HepG2 (cell line): ENCODE measurements around the gene LRRC45. TPM values are rescaled to one million over a fixed set of nuclear protein-coding genes. Genes with fewer than 3 reads are reported as not detected.

ENCODE experiments used
- HMG20A ChIP-seq: IDR thresholded peaks from 2 replicates; pipeline ENCODE4 v1.6.1; 2016; ENCODE audit warnings: borderline replicate concordance
- MIER2 ChIP-seq: IDR thresholded peaks from 2 replicates; pipeline ENCODE4 v1.6.1; 2016; ENCODE audit warnings: missing biosample characterization, missing genetic modification reagents
- MTA1 ChIP-seq: sonication (generic); formaldehyde crosslinking; IDR thresholded peaks from 2 replicates; pipeline ENCODE4 v1.4.0; 2020; ENCODE audit warnings: missing genetic modification reagents, mild to moderate bottlenecking, borderline replicate concordance
- MXD4 ChIP-seq: IDR thresholded peaks from 2 replicates; pipeline ENCODE4 v1.6.1; 2016; ENCODE audit warnings: mild to moderate bottlenecking, missing biosample characterization, missing genetic modification reagents
- PAWR ChIP-seq: sonication (generic); formaldehyde crosslinking; IDR thresholded peaks from 2 replicates; pipeline ENCODE4 v1.4.0; 2020; ENCODE audit warnings: missing genetic modification reagents, mild to moderate bottlenecking, borderline replicate concordance
- PHF8 ChIP-seq: sonication (generic); formaldehyde crosslinking; IDR thresholded peaks from 2 replicates; pipeline ENCODE4 v1.5.0; 2020; ENCODE audit warnings: missing genetic modification reagents
- RFXAP ChIP-seq: sonication (generic); formaldehyde crosslinking; IDR thresholded peaks from 2 replicates; pipeline ENCODE4 v1.4.0; 2020; ENCODE audit warnings: missing genetic modification reagents, borderline replicate concordance
- SIX1 ChIP-seq: sonication (generic); formaldehyde crosslinking; IDR thresholded peaks from 2 replicates; pipeline ENCODE4 v1.4.0; 2020; ENCODE audit warnings: missing genetic modification reagents, borderline replicate concordance
- SMYD3 ChIP-seq: sonication (generic); formaldehyde crosslinking; IDR thresholded peaks from 2 replicates; pipeline ENCODE4 v1.8.1; 2023; ENCODE audit warnings: mild to moderate bottlenecking, missing genetic modification reagents
- SRF ChIP-seq: IDR thresholded peaks from 2 replicates; pipeline ENCODE4 v1.6.1; 2011; ENCODE audit warnings: mild to moderate bottlenecking, low read depth, low read length, moderate library complexity
- SSRP1 ChIP-seq: IDR thresholded peaks from 2 replicates; pipeline ENCODE4 v1.6.1; 2016; ENCODE audit warnings: control low read depth
- ZFY ChIP-seq: sonication (generic); formaldehyde crosslinking; IDR thresholded peaks from 2 replicates; pipeline ENCODE4 v1.4.0; 2020; ENCODE audit warnings: missing genetic modification reagents
- ZNF441 ChIP-seq: sonication (generic); formaldehyde crosslinking; IDR thresholded peaks from 2 replicates; pipeline ENCODE4 v1.7.0; 2021; ENCODE audit warnings: missing genetic modification reagents, borderline replicate concordance
- ZNF460 ChIP-seq: sonication (generic); formaldehyde crosslinking; IDR thresholded peaks from 2 replicates; pipeline ENCODE4 v1.5.1; 2020; ENCODE audit warnings: missing genetic modification reagents, mild to moderate bottlenecking, borderline replicate concordance
- polyA plus RNA-seq, 8 experiments: library from polyadenylated mRNA; depleted of rRNA in 3 of 8; stranded (reverse) in 7 of 8; unstranded in 1 of 8; fragments of >200 nt; fragmentation: Illumina TruSeq in 4 of 8; extraction: Trizol in 4 of 8; gene quantifications; 2 replicates each; pipeline versions ENCODE4 v1.2.1 to v1.2.3, GENCODE V29; 2011 to 2016; ENCODE audit warnings: low read depth in 4 of 8, missing spikeins in 1 of 8, mixed read lengths in 1 of 8; ENCODE audit not compliant: insufficient read depth in 1 of 8
- total RNA-seq, 5 experiments: library from RNA; depleted of rRNA; stranded (reverse); fragments of >200 nt; fragmentation: Illumina TruSeq; extraction: Trizol; gene quantifications; 2 replicates each; pipeline ENCODE4 v1.2.3, GENCODE V29; 2016; ENCODE audit warnings: low read depth in 1 of 5
- TF ChIP-seq, protein P1 (sequence below), 2 experiments: sonication (generic) in 1 of 2; formaldehyde crosslinking in 1 of 2; IDR thresholded peaks; 2 replicates each; pipeline versions ENCODE4 v1.4.0 to v1.6.1; 2018 to 2020; ENCODE audit warnings: missing genetic modification reagents in 2 of 2, borderline replicate concordance in 1 of 2, low read depth in 1 of 2, mild to moderate bottlenecking in 1 of 2, missing biosample characterization in 1 of 2
- TF ChIP-seq, protein P2 (sequence below): IDR thresholded peaks from 2 replicates; pipeline ENCODE4 v1.6.1; 2012; ENCODE audit warnings: inconsistent platforms
- TF ChIP-seq, protein P3 (sequence below): sonication (generic); formaldehyde crosslinking; IDR thresholded peaks from 2 replicates; pipeline ENCODE4 v1.4.0; 2020; ENCODE audit warnings: mild to moderate bottlenecking, missing genetic modification reagents
- TF ChIP-seq, protein P4 (sequence below): sonication (generic); formaldehyde crosslinking; IDR thresholded peaks from 2 replicates; pipeline ENCODE4 v1.4.0; 2020; ENCODE audit warnings: low read depth, mild to moderate bottlenecking, missing genetic modification reagents
- TF ChIP-seq, protein P5 (sequence below): sonication (generic); formaldehyde crosslinking; conservative IDR thresholded peaks from 2 replicates; pipeline ENCODE4 v1.8.1; 2023; ENCODE audit warnings: missing genetic modification reagents
- TF ChIP-seq, protein P6 (sequence below): sonication (generic); formaldehyde crosslinking; IDR thresholded peaks from 2 replicates; pipeline ENCODE4 v1.5.1; 2020; ENCODE audit warnings: mild to moderate bottlenecking, missing genetic modification reagents

The LRRC45 gene
- total and polyA plus RNA-seq, 2 of the 13 experiments (the other 11 are each of a cell fraction or from before 2014, with no cell fraction given), result 11.6 to 48.1 TPM

DNA sequence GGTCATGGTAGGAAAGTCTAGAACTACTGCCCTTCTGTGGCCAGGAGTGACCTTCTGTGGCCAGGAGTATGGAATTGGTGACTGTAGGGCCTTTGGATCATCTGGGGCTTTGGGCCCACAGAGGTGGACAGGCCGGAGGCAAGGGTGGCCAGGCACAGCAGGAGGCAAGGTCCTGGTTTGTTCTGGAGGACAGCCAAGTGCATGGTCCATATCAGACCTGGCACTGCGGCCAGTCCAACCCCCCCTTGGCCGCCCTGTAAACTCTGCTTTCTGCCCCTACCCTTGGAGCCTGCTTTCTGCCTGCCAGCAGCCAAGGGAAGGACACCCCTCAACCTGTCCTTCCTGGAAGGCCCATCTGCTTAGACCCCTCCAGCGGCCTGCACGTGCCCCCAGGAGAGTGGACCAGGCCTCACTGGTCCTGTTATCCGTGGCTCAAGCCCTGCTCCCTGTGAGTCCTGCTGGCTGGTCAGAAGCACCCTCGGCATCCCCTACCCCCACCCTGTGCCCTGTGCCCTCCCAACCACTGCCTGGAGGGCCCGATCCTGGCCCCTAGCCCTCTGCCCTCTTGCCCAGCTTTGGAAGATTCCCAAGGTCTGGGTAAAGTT is 16.7 kb downstream of the LRRC45 start (continued):
- TF ChIP-seq ZFY (peak; percentile 73; the same call in 1 of the 2 replicates), SIX1 (CRISPR knock-in tag) (no peak), SSRP1 (no peak), SMYD3 (CRISPR knock-in tag) (no peak), HMG20A (CRISPR knock-in tag) (no peak), MTA1 (peak; percentile 87; the same call in 1 of the 2 replicates), PHF8 (0 out of 2 replicates have a peak, but pooled peaks have one; percentile 31), MXD4 (CRISPR knock-in tag) (peak; percentile 74), PAWR (no peak), MIER2 (CRISPR knock-in tag) (no peak), ZNF441 (no peak), ZNF460 (no peak), RFXAP (no peak), SRF (no peak)
- TF ChIP-seq, protein P1, sequence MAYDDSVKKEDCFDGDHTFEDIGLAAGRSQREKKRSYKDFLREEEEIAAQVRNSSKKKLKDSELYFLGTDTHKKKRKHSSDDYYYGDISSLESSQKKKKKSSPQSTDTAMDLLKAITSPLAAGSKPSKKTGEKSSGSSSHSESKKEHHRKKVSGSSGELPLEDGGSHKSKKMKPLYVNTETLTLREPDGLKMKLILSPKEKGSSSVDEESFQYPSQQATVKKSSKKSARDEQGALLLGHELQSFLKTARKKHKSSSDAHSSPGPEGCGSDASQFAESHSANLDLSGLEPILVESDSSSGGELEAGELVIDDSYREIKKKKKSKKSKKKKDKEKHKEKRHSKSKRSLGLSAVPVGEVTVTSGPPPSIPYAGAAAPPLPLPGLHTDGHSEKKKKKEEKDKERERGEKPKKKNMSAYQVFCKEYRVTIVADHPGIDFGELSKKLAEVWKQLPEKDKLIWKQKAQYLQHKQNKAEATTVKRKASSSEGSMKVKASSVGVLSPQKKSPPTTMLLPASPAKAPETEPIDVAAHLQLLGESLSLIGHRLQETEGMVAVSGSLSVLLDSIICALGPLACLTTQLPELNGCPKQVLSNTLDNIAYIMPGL (CRISPR knock-in tag; IDR thresholded peaks at IDR 0.05; ENCODE audit: borderline replicate concordance in 1 of 2, low read depth in 1 of 2), result 0 out of 4 replicates have a peak, but pooled peaks of 1 of the 2 experiments have one; percentile 37
- TF ChIP-seq, protein P2, sequence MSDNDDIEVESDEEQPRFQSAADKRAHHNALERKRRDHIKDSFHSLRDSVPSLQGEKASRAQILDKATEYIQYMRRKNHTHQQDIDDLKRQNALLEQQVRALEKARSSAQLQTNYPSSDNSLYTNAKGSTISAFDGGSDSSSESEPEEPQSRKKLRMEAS, result peak; percentile 36; the same call in 1 of the 2 replicates
- TF ChIP-seq, protein P3, sequence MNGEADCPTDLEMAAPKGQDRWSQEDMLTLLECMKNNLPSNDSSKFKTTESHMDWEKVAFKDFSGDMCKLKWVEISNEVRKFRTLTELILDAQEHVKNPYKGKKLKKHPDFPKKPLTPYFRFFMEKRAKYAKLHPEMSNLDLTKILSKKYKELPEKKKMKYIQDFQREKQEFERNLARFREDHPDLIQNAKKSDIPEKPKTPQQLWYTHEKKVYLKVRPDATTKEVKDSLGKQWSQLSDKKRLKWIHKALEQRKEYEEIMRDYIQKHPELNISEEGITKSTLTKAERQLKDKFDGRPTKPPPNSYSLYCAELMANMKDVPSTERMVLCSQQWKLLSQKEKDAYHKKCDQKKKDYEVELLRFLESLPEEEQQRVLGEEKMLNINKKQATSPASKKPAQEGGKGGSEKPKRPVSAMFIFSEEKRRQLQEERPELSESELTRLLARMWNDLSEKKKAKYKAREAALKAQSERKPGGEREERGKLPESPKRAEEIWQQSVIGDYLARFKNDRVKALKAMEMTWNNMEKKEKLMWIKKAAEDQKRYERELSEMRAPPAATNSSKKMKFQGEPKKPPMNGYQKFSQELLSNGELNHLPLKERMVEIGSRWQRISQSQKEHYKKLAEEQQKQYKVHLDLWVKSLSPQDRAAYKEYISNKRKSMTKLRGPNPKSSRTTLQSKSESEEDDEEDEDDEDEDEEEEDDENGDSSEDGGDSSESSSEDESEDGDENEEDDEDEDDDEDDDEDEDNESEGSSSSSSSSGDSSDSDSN, result peak; percentile 59
- TF ChIP-seq, protein P4, sequence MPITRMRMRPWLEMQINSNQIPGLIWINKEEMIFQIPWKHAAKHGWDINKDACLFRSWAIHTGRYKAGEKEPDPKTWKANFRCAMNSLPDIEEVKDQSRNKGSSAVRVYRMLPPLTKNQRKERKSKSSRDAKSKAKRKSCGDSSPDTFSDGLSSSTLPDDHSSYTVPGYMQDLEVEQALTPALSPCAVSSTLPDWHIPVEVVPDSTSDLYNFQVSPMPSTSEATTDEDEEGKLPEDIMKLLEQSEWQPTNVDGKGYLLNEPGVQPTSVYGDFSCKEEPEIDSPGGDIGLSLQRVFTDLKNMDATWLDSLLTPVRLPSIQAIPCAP (CRISPR knock-in tag), result 0 out of 2 replicates have a peak, but pooled peaks have one; percentile 60
- TF ChIP-seq, protein P5, sequence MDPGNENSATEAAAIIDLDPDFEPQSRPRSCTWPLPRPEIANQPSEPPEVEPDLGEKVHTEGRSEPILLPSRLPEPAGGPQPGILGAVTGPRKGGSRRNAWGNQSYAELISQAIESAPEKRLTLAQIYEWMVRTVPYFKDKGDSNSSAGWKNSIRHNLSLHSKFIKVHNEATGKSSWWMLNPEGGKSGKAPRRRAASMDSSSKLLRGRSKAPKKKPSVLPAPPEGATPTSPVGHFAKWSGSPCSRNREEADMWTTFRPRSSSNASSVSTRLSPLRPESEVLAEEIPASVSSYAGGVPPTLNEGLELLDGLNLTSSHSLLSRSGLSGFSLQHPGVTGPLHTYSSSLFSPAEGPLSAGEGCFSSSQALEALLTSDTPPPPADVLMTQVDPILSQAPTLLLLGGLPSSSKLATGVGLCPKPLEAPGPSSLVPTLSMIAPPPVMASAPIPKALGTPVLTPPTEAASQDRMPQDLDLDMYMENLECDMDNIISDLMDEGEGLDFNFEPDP (CRISPR knock-in tag), result peak; percentile 89; the same call in 1 of the 2 replicates
- TF ChIP-seq, protein P6, sequence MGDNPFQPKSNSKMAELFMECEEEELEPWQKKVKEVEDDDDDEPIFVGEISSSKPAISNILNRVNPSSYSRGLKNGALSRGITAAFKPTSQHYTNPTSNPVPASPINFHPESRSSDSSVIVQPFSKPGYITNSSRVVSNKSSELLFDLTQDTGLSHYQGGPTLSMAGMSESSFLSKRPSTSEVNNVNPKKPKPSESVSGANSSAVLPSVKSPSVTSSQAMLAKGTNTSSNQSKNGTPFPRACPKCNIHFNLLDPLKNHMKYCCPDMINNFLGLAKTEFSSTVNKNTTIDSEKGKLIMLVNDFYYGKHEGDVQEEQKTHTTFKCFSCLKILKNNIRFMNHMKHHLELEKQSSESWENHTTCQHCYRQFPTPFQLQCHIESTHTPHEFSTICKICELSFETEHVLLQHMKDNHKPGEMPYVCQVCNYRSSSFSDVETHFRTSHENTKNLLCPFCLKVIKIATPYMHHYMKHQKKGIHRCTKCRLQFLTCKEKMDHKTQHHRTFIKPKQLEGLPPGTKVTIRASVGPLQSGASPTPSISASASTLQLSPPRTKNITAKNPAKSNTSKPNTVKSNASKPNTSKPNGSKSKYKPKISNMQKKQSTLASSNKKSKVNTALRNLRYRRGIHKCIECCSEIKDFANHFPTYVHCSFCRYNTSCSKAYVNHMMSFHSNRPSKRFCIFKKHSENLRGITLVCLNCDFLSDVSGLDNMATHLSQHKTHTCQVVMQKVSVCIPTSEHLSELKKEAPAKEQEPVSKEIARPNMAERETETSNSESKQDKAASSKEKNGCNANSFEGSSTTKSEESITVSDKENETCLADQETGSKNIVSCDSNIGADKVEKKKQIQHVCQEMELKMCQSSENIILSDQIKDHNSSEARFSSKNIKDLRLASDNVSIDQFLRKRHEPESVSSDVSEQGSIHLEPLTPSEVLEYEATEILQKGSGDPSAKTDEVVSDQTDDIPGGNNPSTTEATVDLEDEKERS (CRISPR knock-in tag), result no peak; the same call in 1 of the 2 replicates
